T1000 (cell line): ENCODE results near the gene KCNG2.

ENCODE experiments used
- DNase-seq: peaks from one replicate; lab custom pipeline; 2025; ENCODE audit warnings: mixed read lengths; lab: John Stamatoyannopoulos, UW

Gene KCNG2

DNA sequence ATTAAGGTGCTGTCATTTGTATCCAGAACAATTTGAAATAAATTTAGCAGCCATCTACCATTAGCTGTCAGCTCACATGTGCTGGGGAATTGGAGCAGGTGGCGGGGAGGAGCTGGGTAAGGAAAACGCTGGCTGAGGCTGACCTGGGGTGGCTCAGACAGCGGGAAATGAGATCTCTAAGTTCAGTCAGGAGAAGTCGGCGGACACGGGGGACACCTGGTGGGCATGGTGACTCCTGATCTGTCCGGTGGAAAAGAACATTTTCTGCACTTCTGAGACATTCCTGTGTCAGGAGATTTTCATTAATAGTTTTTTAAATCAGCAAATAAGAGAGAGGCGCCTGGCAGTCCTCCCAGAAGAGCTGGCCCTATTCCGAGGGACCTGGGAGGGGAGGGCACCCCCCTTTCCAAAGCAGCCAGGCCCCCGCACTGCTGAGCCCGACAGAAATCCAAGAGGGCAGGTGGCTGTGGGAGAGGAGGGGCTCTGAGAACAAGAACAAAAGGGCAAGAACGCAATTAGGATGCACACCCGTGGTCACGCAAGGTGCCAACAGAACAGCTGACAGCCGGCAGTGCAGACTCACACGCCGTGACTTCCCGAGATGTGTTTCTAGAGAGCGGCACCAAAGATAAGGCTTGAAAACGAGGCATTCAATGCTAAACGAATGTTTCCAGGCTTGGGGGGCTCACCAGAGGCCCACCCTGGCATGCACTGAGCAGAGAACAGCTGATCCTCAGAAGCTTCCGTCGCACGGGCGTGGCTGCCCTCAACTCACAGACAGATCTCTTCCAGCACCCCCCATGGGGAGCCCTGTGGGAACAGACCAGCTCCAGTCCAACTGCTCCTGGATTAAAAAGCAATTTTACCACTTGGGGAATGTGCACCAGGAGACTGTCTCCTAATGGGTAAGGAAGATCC, 127.3 kb downstream of the KCNG2 start:
- no peak for DNase-seq

DNA sequence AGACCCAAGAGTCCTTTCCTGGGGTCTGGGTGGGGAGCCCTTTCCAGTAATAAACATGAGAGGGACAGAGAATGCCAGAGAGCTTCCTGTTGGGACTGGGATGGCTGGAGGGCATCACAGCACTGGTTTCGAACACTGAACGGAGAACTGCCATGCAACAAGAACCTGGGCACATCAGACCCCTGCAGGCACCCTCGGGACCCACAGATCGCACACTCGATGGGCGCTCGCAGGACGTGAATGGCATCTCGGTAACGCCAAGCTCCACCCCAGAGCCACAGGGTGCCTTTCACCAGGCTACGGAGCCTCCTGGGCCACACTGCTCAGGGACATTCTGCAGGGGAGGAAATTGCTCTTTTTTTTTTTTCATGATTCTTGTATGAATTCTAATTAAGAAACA, 128.6 kb downstream of the KCNG2 start:
- no peak for DNase-seq

DNA sequence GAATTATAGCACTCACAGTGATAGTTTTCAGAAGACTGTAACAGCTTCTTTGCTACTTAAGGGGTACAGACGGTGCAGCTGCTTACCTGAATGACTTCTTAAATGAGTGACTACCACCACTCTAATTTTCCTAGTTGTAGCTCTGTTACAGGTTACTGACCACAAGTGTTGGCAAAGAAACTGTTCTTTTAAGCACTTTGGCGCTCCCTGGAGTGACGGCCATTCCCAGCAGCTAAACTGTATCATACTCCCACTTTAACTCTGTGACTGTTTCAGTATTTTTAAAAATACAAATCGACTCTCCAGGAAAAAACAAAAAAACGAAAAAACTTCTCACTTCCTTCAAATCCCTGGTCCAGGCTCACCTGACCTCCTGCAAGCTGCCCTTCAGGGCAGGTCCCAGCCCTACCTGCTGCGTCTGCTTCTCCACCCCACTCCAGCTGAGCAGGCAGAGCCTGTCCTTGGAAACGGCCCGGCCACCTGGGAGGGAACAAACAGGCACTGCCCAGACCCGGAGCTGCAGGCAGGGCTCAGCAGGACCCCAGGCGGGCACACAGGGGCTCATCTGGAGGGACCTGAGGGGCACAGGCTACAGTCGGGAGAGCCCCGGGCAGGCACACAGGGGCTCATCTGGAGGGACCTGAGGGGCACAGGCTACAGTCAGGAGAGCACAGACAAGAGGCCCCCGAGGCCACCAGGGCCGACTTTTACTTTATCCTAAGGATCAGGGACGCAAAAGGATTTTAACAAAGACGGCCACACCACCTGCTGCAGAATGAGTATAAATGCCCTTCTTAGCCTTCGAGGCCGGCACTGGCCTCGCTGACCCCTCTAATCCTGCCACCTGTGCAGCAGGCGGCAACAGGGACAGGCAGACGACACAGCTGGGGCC, 129.2 kb downstream of the KCNG2 start:
- no peak for DNase-seq

DNA sequence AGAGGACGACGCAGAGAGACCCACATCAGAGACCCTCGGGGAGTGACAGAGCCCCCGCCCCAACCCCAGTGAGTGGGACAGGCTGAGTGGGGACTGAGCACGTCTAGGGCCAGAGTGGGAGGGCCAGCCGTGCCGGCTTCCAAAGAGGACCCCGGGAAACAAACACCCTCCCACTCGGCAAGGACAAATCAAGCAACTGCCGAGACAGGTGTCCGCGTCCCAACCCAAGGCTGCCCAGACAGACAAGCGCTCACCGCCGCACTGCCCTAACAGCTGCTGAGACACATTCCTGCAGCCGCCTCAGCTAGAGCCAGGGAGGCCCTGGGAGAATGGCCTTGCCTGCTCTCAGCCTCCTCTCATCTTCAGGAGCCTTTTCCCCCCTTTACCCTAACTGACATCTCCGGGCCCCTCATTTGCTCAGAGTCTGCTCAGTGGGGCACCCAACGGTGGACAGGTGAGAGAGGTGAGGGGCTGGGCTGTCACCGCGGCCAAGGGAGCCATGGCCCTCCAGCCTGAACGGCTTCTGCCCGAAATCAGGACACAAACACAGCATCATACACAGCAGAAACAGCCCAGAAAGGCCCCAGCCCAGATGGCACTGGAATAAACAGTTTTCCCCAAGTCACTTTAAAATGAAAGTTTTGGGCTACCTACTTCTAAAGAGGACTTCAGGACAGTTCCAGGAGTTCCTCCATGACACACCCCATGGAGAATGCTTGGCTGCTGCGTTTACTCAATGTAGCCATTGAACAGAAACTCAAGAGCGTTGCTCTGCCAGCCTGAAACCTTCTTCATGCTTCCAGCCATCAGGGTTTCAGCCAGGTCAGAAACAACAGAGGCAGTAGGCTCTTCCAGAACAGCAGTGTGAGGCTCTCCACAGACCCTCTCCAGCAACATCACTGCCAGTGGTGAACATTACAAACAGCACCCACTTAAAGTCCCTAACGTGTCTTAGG, 130.1 kb downstream of the KCNG2 start:
- no peak for DNase-seq

DNA sequence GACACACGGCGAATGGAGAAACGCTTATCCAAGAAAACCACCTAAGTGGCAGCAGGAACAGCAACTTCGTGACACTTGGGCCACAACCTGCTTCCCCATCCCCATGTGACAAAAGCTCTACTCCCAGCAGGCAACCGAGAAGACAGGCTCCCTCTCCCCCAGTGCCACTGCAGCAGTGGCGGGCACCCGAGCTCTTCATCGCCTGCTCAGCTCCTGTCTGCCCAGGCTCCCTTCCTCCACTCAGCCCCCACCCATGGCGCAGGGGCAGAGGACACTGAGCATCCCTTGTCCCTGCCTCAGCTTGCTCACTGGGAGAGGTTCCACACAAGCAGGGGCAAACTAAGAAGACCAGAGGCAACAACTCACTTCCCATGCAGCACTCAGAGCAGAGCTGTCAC, 130.8 kb downstream of the KCNG2 start:
- no peak for DNase-seq

DNA sequence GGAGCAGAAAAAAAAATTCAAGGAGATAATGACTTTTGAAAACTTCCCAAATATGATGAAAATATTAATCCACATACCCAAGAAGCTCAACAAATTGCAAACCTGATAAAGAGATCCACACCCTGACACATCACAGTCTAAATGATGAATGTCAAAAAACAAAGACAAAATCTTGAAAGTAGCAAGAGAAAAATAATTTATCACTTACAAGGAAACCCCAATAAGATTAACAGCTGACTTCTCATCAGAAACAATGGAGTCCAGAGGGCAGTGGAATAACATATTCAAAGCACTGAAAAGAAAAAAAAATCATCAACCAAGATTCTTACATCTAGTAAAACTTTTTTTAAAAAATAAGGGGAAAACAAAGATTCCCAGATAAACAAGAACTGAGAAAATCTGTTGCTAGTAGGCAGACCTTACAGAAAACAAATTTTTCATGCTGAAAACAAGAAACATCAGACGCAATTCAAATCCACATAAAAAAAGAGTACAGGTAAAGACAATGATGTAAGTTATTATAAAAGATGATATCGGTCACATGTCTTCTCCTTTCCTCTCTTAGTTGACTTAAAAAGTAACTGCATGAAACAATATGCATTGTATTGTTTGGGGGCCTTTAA, 132.4 kb downstream of the KCNG2 start:
- no peak for DNase-seq

DNA sequence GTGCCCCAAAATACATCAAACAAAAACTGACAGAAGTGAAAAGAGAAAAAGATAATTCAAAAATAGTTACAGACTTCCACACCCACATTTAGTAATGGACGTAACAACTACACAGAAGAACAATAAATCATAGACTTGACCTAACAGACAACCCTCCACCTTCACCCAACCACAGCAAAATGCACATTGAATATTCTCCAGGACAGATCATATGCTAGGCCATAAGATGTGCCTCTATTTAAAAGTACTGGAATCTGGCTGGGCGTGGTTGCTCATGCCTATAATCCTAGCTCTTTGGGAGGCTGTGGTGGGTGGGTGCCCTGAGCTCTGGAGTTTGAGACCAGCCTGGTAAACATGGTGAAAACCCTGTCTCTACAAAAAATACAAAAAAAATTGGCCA, 133.7 kb downstream of the KCNG2 start:
- DNase-seq = no peak

DNA sequence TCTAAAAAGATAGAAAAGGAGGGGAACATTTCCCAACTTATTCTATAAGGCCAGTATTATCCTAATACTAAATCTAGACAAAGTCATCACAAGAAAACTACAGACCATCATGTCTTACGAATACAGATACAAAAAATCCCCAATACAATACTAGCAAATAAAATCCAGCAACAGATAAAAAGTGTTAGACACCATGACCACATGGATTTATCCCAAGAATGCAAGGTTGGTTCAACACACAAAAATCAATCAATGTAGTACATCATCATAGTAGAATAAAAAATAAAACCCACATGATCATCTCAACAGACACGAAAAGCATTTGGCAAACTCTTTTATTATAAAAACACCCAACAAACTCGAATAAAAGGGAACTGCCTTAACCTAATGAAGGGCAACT, 135.2 kb downstream of the KCNG2 start:
- no peak for DNase-seq

DNA sequence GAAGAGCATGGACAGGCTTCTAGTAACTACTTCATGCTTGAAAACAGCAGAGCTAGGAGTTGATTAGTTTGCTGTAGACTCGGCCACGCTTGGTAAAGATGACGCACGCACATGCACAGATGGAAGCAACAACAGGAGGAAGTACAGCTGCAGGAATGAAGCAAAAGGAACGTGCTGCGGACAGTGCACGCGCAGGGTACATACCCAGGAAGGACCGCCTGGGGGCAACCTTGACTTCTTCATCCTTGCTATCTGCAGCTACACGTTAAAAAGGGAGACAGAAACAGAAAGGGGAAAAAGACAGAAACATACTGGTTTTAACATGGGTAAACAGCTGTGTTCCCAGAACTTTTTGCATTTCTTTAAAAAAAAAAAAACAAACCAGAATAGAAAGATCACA, 136.0 kb downstream of the KCNG2 start:
- DNase-seq = no peak

DNA sequence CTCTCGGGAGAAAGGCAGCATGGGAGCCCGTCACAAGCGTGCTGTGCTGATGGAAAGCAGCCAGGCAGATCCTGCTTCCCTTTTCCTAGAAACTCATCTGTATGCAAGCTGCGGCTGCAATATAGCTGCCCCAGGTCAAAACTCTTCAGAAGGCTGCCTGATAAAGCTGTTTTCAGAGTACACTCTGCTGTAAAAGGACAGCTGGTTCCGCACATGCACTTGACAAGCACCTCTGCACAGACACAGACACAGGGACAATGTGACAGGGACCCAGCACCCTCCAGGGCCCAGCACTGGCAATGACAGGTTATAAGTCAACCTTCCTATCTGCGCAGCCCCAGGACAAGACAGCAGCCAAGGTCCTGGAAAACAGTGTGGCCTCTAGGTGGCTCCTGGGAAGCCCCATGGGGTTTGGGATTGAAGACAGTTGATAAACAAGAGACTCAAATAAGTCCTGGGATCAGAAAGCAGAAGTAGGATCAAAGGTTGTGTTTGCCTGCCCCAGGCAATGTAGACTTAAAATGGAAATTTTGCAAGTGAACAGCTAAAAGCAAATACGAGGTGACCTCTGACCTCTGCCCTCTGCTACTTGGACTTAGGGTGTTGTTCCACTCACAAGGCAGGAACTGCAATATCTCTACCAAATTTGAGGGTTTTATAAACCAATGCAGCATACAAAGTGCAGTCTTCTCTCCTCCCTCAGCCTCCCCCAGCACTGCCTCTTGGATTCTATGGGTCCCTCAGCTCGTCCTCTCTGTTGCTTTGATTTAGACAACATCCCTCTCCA, 136.8 kb downstream of the KCNG2 start:
- no peak for DNase-seq

DNA sequence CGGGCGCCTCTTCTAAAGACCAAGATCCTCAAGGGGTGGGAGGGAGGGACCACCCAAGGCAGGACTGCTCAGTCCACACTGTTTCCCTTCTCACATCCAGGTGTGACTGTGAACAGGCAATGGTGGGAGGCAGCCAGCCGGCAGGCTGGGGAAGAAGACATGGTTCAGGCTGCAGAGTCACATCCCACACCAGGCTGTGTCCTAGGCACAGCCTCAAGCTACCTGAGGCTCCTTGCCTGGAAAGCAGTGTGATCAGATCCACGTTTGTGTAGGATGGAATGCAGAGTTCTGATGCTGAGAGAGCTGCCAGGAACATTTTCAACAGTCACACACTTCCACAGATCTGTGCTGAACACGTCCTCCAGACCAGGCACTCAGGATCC, 137.4 kb downstream of the KCNG2 start:
- no peak for DNase-seq

DNA sequence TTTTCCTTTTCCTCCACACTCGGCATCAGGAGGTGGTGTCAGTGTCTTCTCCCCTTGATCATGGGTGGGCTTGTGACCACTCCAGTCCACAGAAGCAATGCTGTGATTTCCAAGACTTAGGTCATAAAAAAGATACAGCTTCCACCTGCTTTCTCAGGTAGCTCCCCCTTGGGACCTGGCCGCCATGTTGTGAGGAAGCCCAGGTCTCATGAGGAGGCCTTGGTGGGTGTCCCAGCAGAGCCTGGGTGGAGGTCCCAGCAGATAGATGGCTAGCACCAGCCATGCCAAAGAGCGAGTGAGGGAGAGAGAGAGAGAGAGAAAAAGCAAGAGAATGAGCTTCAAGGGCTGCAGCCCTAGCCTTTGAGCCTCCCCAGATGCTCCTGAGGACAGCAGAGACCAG, 137.8 kb downstream of the KCNG2 start:
- no peak for DNase-seq

DNA sequence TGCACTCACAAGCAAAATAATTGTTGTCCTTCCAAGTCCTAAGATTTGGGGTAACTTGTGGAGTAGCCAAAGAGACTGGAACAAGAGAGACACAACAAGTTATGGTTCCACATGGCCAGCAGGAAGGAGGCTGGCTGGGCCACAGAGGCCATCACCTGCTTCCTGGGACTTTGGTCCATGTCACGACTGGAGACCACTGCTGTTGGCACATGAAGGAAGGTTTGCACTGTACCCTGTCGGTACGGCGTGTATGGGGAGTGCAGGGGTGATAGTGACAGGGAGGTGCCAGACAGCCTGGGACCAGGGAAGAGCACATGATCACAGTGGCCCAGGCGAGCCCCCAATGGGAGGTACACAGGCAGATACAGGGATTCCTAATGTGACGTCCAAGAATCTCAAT, 138.2 kb downstream of the KCNG2 start:
- DNase-seq = no peak

DNA sequence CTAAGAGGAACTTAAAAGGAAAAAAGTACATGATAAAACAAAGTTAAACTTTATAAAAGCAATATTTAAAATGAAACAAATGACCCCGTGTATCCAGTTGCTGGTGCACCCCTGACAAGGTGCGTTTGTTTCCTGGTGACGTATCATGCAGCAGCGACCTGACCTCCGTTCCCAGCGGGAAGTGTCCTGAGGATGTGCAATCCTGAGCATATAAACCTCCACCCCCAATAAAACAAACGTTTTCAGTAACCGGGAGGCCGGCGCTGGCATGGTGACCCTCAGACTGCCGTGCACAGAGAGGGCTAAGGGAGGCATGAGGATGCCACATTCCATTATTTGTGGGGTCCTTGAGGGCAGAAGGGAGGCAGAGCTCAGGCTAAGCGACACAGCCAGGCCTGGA, 138.9 kb downstream of the KCNG2 start:
- DNase-seq = no peak

DNA sequence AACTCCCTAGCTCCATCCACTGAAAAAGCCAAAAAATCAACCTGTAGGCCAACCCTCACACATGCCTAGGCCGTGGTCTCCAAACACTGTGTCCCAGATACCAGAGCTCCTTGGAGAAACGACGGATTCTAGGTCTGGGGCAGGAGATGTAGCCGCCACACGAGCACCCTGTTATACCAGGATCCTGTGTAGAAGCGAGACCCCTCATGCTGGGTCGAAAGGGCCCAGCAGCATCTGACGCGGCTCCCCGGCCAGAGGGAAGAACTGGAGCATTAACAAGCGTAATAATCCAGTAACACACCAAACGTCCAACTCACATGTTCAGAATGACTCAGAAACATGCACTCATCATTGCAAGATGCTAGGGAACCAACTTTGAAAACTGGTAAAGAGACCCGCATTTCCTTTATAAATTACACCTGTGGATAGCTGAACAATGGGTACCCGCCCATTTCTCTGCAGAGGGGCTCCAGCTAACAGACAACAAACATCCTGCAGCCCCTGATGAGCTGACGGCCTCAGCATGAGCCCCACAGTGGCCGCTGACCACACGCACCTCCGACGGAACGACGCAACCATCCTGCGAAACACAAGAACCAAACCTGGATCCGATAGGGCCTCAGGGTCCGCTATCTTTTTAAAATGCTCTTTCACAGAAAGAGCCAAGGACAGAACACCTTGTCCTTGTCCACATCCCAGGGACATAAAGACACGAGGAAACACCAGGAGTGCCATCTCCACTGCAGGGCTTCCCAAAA, 139.5 kb downstream of the KCNG2 start:
- DNase-seq = no peak

DNA sequence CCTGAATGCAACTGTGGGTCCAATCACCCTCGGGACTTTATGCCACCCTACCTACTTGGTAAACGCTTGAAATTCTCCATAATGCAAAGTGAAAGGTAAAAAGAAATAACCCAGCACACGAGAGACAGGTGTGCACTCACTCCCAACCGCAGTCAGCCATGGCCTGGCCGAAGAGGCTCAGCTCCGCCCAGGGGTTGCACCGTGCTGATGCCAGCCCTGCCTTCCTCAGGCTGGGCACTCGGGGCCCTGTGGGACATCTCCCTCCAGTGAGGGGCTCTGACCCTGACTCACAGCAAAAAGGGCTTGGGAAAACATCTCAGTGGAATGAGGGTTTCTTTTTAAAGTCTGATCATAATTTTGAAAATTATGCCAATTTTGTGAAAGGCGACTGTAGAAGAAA, 140.5 kb downstream of the KCNG2 start:
- DNase-seq = no peak

DNA sequence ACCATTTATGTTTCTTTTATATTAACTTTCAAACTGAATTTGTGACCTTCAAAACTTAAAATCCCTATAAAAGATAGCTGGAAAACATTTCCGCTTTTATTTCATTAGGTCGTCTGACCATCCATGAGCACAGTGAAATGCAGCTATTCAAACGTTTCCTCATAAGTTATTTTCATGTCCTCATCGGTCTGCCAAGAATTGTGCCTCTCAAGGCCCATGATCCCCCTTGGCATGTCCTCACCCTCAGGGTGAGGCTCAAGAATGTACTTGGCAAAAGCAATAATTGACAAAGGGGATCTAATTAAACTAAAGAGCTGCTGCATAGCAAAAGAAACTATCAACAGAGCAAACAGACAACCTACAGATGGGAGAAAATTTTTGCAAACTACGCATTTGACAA, 141.4 kb downstream of the KCNG2 start:
- no peak for DNase-seq

DNA sequence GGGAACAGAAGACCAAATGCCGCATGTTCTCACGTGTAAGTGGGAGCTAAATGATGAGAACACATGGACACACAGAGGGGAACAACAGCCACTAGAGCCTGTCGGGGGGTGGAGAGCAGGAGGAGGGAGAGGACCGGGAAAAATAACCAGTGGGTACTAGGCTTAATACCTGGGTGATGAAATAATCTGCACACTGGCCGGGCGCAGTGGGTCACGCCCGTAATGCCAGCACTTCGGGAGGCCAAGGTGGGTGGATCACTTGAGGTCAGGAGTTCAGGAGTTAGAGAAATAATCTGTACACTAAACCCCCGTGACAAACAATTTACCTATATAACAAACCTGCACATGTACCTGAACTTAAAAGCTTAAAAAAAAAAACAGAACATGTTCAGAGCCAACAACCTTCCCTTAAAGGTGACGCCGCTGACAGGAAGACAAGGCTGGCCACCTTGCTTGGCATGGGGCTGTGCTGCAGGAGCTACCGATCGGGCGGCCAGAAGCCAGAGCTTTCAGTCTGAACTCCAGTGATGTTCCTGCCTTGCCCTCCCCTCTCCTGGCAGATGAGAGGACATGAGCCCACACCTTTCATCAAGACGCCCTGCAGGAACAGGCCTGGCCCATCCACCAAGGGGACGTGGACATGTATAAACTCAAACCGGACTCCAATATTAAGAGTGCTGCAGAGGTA, 142.5 kb downstream of the KCNG2 start:
- DNase-seq = no peak

DNA sequence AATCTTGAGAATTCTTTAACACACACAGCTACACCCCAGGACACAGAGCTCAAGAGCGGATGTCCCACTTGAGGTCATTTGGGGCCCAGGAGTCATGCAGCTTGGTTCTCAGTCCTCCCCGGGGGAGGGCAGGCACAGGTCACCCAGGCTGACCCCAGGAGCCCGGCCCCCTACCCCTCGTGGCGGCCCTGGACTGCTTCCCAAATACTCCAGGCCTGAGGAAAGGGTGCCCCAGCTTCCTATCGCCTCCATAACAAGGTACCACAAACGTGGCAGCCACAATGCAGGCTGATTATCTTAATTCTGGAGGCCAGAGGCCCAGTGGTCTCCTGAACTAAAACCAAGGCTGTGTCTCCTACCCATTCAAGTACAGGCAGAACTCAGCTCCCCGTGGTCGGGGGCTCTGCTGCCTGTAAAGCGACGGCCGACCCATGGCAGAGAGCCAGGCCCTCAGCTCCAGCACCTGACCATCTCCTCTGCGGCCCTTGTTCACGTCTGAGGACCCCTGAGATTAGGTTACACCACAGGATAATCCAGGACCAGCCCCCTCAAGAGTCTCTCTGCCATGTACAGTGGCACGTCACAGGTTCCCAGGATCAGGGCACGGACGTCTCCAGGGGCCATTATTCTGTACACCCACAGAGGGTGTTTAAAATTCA, 143.2 kb downstream of the KCNG2 start:
- no peak for DNase-seq
